ACHN (cell line): ENCODE data around the gene AEBP2.
"Not testable (repeated sequence)": the region's sequence is repeated elsewhere in the genome, so short reads cannot be mapped to it uniquely, and the experiment has no call there.

Experiments used
- DNase-seq: peaks from one replicate; pipeline ENCODE4 v3.0.0-alpha.2; 2015
- in situ Hi-C: cut with HindIII; loops from 2 replicates; pipeline ENCODE4 v1.10.0; 2017; ENCODE audit warnings: low sequenced_read_pairs, low pct_ligation_motif_present, low pct_unique_long_range_greater_than_20kb

The AEBP2 gene

GRCh38 chr12:19444097-19444496 is 4.8 kb downstream of the AEBP2 start:
- in situ Hi-C loops: no loop called here
- no peak for DNase-seq

- in situ Hi-C loops: no loop called here
- DNase-seq: no peak
These were observed 8.1 kb downstream of the AEBP2 start for GRCh38 chr12:19447386-19447785.

- in situ Hi-C loops: no loop called here
- no peak for DNase-seq
These were observed 10.5 kb downstream of the AEBP2 start for GRCh38 chr12:19449814-19450213.

- no peak for DNase-seq
- in situ Hi-C loops: no loop called here
These were observed 11.1 kb downstream of the AEBP2 start for GRCh38 chr12:19450362-19450761.

GRCh38 chr12:19451196-19451595 is 11.9 kb downstream of the AEBP2 start:
- no peak for DNase-seq
- in situ Hi-C loops: no loop called here

GRCh38 chr12:19453961-19454360 is 14.7 kb downstream of the AEBP2 start:
- no peak for DNase-seq
- in situ Hi-C loops: no loop called here

GRCh38 chr12:19454837-19455236 is 15.5 kb downstream of the AEBP2 start:
- in situ Hi-C loops: no loop called here
- no peak for DNase-seq

GRCh38 chr12:19456176-19456575 is 16.9 kb downstream of the AEBP2 start:
- in situ Hi-C loops: no loop called here
- no peak for DNase-seq

GRCh38 chr12:19457561-19457960 is 18.3 kb downstream of the AEBP2 start:
- in situ Hi-C loops: no loop called here
- DNase-seq: no peak

- in situ Hi-C loops: no loop called here
- no peak for DNase-seq
These were observed 19.4 kb downstream of the AEBP2 start for GRCh38 chr12:19458733-19459132.

- no peak for DNase-seq
- in situ Hi-C loops: no loop called here
These were observed 22.7 kb downstream of the AEBP2 start for GRCh38 chr12:19461999-19462398.

- DNase-seq: no peak
- in situ Hi-C loops: no loop called here
These were observed 23.1 kb downstream of the AEBP2 start for GRCh38 chr12:19462406-19462805.

GRCh38 chr12:19464192-19464580 is 24.9 kb downstream of the AEBP2 start:
- in situ Hi-C loops: no loop called here
- DNase-seq: no peak

GRCh38 chr12:19465711-19466110 is 26.4 kb downstream of the AEBP2 start:
- DNase-seq: no peak
- in situ Hi-C loops: no loop called here

GRCh38 chr12:19474147-19474546 is 34.9 kb downstream of the AEBP2 start:
- in situ Hi-C loops: no loop called here

GRCh38 chr12:19475884-19476505 is 36.7 kb downstream of the AEBP2 start:
- in situ Hi-C loops, DNase-seq: not testable (repeated sequence)

More at GRCh38 chr12:19474147-19474546, 34.9 kb downstream of the AEBP2 start:
- DNase-seq: no peak

- in situ Hi-C loops: no loop called here
- DNase-seq: no peak
These were observed 37.8 kb downstream of the AEBP2 start for GRCh38 chr12:19477071-19477470.

- DNase-seq: no peak
- in situ Hi-C loops: no loop called here
These were observed 41.2 kb downstream of the AEBP2 start for GRCh38 chr12:19480459-19480858.

GRCh38 chr12:19482036-19482435 is 42.7 kb downstream of the AEBP2 start:
- DNase-seq: no peak
- in situ Hi-C loops: no loop called here

- no peak for DNase-seq
- in situ Hi-C loops: no loop called here
These were observed 43.3 kb downstream of the AEBP2 start for GRCh38 chr12:19482551-19483109.

- no peak for DNase-seq
- in situ Hi-C loops: no loop called here
These were observed 44.4 kb downstream of the AEBP2 start for GRCh38 chr12:19483727-19484126.
